HFFc6 (cell line): ENCODE measurements around the gene PIGO. TPM values are rescaled to one million over a fixed set of nuclear protein-coding genes. Genes with fewer than 3 reads are reported as not detected.

Experiments used
- DNase-seq: peaks from one replicate; pipeline ENCODE4 v3.0.0-alpha.2; 2018
- H3K27ac Mint-ChIP-seq: 2 replicates; pipeline ENCODE4 v1.8.0; 2020; ENCODE audit warnings: mild to moderate bottlenecking, mixed read lengths
- H3K27me3 Mint-ChIP-seq: 2 replicates; pipeline ENCODE4 v1.8.0; 2021; ENCODE audit warnings: mild to moderate bottlenecking, moderate library complexity, mixed read lengths; ENCODE audit not compliant: insufficient read depth
- H3K36me3 Mint-ChIP-seq: 2 replicates; pipeline ENCODE4 v1.8.0; 2021; ENCODE audit warnings: low read depth, mixed read lengths
- H3K4me1 Mint-ChIP-seq: 2 replicates; pipeline ENCODE4 v1.8.0; 2020; ENCODE audit warnings: low read depth, mixed read lengths
- H3K4me3 Mint-ChIP-seq: 2 replicates; pipeline ENCODE4 v1.8.0; 2020; ENCODE audit warnings: mild to moderate bottlenecking, moderate library complexity, mixed read lengths
- H3K9me3 Mint-ChIP-seq: 2 replicates; pipeline ENCODE4 v1.8.0; 2020; ENCODE audit warnings: mild to moderate bottlenecking, mixed read lengths
- CTCF ChIP-seq: fragments of 200-600 bp; sonication (generic); IDR thresholded peaks from 2 replicates; pipeline ENCODE4 v1.5.0; 2021; ENCODE audit warnings: antibody characterized with exemption, mild to moderate bottlenecking
- total RNA-seq, 6 experiments: library from RNA; stranded (reverse); fragmentation: NEBNext Ultra II Directional; extraction: Animal tissue kit (Norgen Biotek cat#: 25700); gene quantifications; 2 replicates in 1 of 6; 3 replicates in 5 of 6; pipeline ENCODE4 v1.2.3, GENCODE V29; 2021

PIGO gene
- total RNA-seq, 6 experiments from 2014 or later, result 23.0 to 30.3 (median 28.3) TPM

GRCh38 chr9:35054871-35055644 is 41.3 kb downstream of the PIGO start:
- DNase-seq, result no peak
- H3K9me3 Mint-ChIP-seq, result no peaks in the 10 kb centered on the region
- H3K27ac Mint-ChIP-seq, result peak overlapping the region; percentile 20; the same call in 1 of the 2 replicates
- TF ChIP-seq CTCF, result no peak
- peaks cover 7% of the 10 kb centered on the region for H3K4me1 Mint-ChIP-seq
- H3K36me3 Mint-ChIP-seq, result peaks cover 56% of the 10 kb centered on the region
- H3K27me3 Mint-ChIP-seq, result peaks cover 8% of the 10 kb centered on the region
- H3K4me3 Mint-ChIP-seq, result no peak overlapping the region

GRCh38 chr9:35054185-35054835 is 42.1 kb downstream of the PIGO start:
- peaks cover 7% of the 10 kb centered on the region for H3K4me1 Mint-ChIP-seq
- no peak for DNase-seq
- no peak for TF ChIP-seq CTCF
- no peak overlapping the region for H3K4me3 Mint-ChIP-seq
- peaks cover 49% of the 10 kb centered on the region for H3K36me3 Mint-ChIP-seq
- H3K27me3 Mint-ChIP-seq, result peaks cover 7% of the 10 kb centered on the region
- H3K9me3 Mint-ChIP-seq, result no peaks in the 10 kb centered on the region
- H3K27ac Mint-ChIP-seq, result peak overlapping the region; percentile 20; the same call in 1 of the 2 replicates

GRCh38 chr9:35051069-35051967 is 45.1 kb downstream of the PIGO start:
- H3K36me3 Mint-ChIP-seq, result peaks cover 38% of the 10 kb centered on the region
- no peaks in the 10 kb centered on the region; the same call in 1 of the 2 replicates for H3K27me3 Mint-ChIP-seq
- DNase-seq, result peak; percentile 48
- peak; percentile 85 for TF ChIP-seq CTCF
- H3K4me3 Mint-ChIP-seq, result no peak overlapping the region; the same call in 1 of the 2 replicates
- H3K9me3 Mint-ChIP-seq, result no peaks in the 10 kb centered on the region
- H3K4me1 Mint-ChIP-seq, result peaks cover 19% of the 10 kb centered on the region
- H3K27ac Mint-ChIP-seq, result peak overlapping the region; percentile 6

- DNase-seq, result no peak
- H3K27ac Mint-ChIP-seq, result no peak overlapping the region; the same call in 1 of the 2 replicates
- peaks cover 36% of the 10 kb centered on the region for H3K4me1 Mint-ChIP-seq
- H3K9me3 Mint-ChIP-seq, result no peaks in the 10 kb centered on the region
- H3K4me3 Mint-ChIP-seq, result no peak overlapping the region
- peaks cover 29% of the 10 kb centered on the region for H3K36me3 Mint-ChIP-seq
- TF ChIP-seq CTCF, result no peak
- H3K27me3 Mint-ChIP-seq, result peaks cover 3% of the 10 kb centered on the region; the same call in 1 of the 2 replicates
Observed at GRCh38 chr9:35048511-35048910, 47.9 kb downstream of the PIGO start.

DNA sequence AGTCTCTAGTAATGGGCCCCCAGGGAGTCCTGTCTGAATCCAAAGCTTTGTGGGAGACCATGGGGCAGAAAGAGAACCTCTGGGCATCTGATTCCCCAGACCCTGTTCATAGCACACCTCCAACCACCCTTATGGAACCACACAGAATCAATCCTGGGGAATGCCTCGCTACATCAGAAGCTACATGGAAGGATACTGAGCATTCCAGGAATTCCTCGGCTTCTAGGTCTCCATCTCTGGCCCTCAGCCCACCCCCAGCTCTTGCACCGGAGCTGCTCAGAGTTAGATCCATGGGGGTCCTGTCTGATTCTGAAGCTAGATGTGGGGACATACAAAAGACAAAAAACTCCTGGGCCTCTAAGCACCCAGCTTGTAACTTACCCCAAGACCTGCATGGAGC is 52.3 kb downstream of the PIGO start:
- H3K36me3 Mint-ChIP-seq, result peaks cover 44% of the 10 kb centered on the region
- no peak for DNase-seq
- no peak overlapping the region for H3K4me3 Mint-ChIP-seq
- H3K9me3 Mint-ChIP-seq, result no peaks in the 10 kb centered on the region
- peaks cover 5% of the 10 kb centered on the region for H3K27me3 Mint-ChIP-seq
- no peak overlapping the region for H3K27ac Mint-ChIP-seq
- peaks cover 44% of the 10 kb centered on the region for H3K4me1 Mint-ChIP-seq
- no peak for TF ChIP-seq CTCF
